GM21381 (cell line): ENCODE measurements around the gene RHOU.
"Not testable (repeated sequence)": the region's sequence is repeated elsewhere in the genome, so short reads cannot be mapped to it uniquely, and the experiment has no call there.

Experiments
- ATAC-seq: cut with Tn5 transposase; IDR thresholded peaks from one replicate; pipeline ENCODE4 v1.9.1; 2021; ENCODE audit warnings: mild to moderate bottlenecking, moderate library complexity; ENCODE audit not compliant: unreplicated experiment

Gene RHOU

DNA sequence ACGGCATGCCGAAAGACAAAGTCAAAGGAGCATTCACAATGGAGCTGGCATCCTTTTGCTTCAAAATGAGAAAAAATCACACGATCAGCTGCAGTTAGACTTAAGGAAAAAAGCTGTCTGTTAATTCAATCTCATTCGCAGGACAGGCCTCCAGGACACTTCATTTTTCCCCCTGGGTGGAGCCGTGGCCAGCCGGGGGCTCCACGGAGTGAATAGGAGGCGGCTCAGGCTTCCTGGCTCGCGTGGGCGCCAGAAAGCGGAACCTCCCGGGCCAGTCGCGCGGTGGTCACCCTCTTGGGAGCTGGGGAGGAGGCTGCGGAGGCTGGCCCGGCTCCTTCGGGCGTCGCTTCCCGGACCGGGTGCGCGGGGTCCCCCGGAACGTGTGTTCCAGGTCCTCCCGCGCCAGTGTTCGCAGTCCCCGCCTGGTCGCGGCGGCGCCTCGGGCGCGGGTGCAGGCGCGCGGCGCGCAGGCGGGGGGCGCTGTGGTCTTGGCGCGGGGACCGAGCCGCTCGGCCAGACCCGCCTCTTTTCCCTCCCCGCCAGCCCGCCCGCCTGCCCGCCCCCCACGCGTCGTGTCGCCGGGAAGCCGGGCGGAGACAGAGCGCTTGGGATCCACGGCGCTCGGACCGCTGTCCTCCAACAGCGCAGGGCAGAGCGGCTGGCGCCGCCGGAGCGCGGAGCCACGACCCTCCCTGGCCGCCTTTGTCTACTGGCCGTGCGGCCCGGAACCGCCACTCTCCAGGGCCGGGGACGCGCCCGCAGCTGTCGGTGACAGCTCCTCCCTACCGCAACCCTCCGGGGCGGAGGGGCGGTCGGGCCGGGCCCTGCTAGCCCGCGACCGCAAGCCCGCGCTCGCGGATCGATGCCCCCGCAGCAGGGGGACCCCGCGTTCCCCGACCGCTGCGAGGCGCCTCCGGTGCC, at the start of gene RHOU:
Gene RHOU (plus strand): TSS at position 599 of the 921 bp plus-strand sequence. CDS start 264 bp downstream, at position 863.
- peak; percentile 65 for ATAC-seq

- ATAC-seq: no peak
Observed at GRCh38 chr1:228687587-228687986, 47.7 kb upstream of the RHOU start.

GRCh38 chr1:228689255-228689654, 46.0 kb upstream of the RHOU start:
- ATAC-seq: no peak

DNA sequence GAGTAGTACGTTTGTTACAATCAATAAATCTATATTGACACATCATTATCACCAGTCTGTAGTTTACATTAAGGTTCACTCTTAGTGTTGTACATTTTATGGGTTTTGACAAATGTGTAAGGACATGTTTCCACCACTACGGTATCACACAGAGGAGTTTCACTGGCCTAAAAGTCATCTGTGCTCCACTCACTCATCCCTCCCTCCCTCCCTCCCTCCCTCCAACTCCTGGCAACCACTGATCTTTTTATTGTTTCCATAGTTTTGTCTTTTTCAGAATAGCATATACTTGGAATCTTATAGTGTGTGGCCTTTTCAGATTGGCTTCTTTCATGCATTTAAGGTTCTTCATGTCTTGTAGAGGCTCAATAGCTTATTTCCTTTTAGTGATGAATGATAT, 44.1 kb upstream of the RHOU start:
- ATAC-seq: no peak

GRCh38 chr1:228691926-228692325, 43.4 kb upstream of the RHOU start:
- no peak for ATAC-seq

- not testable (repeated sequence) for ATAC-seq
Observed at GRCh38 chr1:228694447-228694846, 40.8 kb upstream of the RHOU start.

DNA sequence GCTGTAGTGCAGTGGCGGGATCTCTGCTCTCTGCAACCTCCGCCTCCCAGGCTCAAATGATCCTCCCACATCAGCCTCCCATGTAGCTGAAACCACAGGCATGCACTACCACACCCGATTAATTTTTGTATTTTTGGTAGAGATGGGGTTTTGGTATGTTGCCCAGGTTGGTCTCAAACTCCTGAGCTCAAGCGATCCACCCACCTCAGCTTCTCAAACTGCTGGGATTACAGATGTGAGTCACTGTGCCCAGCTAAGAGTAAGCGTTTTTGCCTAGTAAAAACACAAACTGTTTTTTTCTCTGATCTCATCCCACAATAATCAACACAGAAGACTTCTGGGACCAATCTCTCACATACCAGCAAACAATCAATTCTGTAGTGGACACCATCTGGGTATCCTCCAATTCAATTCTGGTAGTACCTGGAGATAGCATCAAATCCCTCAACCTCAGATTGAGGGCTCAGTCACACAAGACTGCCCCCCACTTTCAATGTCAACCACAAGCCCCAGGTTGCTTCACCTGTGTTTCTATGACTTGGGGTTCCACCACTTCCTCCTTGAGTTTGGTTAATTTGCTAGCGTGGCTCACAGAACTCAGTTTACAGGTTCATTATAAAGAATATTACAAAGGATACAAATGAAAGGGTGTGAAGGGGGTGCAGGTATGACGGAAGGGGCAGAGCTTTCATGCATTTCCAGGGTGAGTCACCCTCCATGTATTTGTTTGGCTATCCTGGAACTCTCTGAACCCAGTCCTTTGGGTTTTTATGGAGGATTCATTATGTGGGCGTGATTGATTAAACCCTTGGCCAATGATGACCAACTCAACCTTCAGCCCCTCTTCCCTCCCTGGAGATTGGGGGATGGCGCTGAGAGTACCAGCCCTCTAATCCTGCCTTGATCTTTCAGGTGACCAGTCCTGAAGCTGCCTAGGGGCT, 40.0 kb upstream of the RHOU start:
- ATAC-seq: no peak

GRCh38 chr1:228697207-228698016, 37.9 kb upstream of the RHOU start:
- ATAC-seq: no peak

DNA sequence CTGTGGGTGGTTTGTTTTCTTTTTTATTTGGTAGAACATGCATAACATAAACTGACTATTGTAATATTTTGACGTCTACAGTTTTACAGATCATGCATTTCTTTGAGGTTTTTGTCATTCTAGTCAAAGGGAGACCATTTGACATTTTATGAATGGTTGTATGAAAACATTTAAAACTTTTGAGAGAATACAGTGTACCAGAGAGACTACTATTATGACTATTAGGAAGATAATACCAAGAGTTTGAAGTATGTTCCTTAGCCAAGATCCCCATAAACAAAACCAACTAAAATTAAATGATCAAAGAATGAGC, 37.3 kb upstream of the RHOU start:
- ATAC-seq: no peak

DNA sequence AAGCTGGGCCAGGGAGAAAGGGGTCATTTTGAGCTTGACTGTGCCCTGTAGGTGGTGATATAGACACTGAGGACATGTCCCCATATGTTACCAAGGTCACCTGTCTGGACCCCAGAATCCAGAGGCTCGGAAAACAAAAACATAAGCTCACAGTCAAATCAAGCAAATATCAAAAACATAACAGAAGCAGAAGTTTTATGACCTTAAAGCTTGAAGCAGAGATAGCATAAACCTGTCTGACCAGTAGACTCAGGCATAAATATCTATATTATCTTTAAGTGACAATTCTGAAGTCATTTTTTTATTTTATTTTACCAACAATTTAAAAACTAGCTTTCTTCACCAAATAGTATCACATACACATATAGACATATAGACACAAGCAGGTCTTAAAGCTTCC, 32.8 kb upstream of the RHOU start:
- no peak for ATAC-seq

DNA sequence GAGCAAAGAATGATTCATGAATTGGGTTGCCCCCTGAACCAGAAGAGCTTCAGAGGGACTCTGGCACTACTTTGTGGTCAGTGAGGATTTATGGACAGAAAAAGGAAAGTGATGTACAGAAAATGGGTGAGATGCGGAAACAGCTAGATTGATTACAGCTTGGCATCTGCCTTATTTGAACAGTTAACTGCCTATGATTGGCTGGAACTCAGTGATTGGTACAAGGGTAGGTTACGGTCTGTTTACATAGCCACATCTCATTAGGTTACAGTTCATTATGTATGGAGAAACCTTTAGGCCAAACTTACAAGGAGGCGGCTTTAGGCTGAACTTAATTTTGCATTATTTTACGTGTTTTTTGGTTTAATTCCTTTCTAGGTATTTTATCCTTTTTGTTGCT, 29.0 kb upstream of the RHOU start:
- ATAC-seq: no peak

DNA sequence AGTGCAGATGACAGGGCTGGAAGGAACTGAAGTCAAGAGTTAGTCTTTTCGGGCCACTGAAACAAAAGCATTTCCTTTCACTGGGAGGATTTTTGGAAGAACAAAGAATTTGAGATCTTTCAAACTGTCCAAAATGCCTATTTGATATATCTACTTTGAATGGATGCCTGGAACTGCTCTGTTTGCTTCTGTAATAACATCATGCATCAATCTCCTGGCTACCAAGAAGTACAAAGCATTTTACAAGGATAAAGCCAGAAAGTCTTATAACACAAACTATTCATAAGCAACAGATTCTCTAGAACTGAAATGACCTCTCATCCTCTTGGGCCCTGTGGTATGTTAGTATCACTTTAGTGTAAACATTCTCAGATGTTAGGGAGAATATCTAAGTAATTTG, 18.2 kb upstream of the RHOU start:
- no peak for ATAC-seq

DNA sequence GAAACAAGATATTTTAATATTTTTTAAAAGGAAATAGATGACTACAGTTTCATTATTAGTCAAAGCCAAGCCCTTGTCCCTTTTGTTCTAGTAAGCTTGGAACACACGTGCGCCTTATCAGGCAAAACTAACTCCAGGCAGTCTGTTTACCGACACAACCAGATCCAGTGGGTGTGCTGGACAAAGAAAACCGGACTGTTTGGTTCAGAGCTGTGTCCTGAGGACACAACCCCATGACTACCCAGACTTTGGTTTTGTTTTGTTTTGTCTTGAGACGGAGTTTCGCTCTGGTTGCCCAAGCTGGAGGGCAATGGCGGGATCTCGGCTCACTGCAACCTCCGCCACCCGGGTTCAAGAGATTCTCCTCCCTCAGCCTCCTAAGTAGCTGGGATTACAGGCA, 13.9 kb upstream of the RHOU start:
- ATAC-seq: no peak

DNA sequence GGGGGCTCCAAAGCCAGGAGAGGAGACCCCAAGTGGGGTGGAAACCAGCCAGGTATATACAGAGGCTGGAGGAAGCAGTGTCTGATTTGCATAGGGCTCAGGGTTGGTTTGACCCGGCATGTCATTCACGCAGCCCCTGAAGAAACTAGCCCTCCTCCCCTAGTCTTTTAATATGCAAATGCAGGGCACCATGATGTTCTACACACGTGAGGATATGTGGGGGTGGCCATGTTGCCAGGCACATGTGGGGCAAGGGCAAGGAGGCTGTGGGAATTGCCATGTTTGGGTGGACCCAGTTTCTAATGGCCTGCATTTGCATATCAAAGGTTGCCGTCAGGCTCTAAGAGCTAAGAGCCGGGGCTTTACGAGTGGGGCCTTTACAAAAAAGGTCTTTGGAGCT, 12.0 kb upstream of the RHOU start:
- ATAC-seq: no peak

- no peak for ATAC-seq
Observed at GRCh38 chr1:228723921-228724320, 11.4 kb upstream of the RHOU start.

- no peak for ATAC-seq
Observed at GRCh38 chr1:228725178-228725577, 10.1 kb upstream of the RHOU start.

- ATAC-seq: no peak
Observed at GRCh38 chr1:228727681-228728171, 7.6 kb upstream of the RHOU start.

DNA sequence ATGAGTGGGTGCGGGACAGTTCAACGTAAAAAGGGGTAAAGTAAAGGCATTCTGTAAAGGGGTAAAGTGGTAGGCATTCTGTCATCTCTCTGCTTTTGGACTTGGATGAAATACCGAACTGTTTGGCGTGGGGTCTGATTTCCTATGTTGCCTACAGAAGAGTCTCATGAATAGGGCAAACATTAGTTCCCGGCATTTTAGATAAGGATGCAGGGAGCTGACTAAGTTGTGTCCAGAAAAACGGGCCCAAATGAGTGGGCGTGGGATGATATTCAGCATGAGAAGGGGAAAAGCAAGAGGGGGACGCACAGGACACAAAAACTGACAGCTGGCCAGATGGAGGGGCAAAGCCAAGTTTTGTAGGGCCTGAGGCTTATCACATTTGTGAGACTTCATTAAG, 2.9 kb upstream of the RHOU start:
- no peak for ATAC-seq

- ATAC-seq: no peak
Observed at GRCh38 chr1:228733576-228733975, 1.7 kb upstream of the RHOU start.

- peak; percentile 12 for ATAC-seq
Observed at GRCh38 chr1:228735871-228736586, 750 bp downstream of the RHOU start.
